ENCODE results near the gene ASPHD1.
A peak's percentile ranks its signal among the peaks of the same experiment; 100 is the strongest.

The ASPHD1 gene

DNA sequence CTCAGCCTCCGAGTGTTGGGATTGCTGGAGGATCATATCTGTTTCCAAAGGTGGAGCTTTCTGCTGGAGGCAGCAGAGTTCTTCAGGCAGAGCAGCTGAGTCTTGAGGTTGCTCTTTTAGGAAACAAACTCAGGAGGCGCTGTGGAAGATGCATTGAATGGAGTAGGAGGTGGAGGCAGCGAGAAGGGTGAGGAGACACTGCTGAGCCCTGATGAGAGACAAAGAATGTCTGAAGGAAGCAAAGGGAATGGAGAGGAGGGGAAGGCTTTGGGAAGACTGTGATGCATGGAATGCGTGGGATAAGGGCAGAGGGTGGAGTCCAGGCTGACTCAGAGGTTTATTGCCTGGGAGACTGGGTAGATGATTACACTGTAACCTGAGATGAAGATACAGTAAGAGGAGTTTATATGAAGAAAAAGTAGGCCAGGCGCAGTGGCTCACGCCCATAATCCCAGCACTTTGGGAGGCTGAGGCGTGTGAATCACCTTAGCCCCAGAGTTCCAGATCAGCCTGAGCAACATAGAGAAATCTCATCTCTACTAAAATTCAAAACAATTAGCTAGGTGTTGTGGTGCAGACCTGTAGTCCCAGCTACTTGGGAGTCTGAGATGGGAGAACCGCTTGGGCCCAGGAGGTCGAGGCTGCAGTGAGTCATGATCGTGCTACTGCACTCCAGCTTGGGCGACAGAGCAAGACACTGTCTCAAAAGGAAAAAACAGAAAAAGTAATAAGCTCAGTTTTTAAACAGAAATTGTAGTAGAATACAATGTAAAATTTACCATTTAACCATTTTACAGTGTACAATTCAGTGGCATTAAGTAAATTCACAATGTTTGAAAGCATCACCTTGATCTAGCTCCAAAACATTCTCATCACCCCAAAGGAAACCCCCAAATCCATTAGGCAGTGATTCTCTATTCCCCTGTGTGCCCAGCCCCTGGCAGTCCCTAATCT is 43.8 kb downstream of the ASPHD1 start:
- peak; percentile 97 for DNase-seq (ENCODE audit: low read depth)

DNA sequence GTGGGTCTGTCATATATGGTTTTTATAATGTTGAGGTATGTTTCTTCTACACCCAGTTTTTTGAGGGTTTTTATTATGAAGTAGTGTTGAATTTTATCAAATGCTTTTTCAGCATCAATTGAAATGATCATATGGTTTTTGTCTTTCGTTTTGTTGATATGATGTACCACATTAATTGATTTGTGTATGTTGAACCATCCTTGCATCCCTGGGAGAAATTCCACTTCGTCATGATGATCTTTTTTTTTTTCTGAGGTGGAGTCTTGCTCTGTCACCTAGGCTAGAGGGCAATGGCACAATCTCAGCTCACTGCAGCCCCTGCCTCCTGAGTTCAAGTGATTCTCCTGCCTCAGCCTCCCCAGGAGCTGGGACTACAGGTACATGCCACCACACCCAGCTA is 47.6 kb downstream of the ASPHD1 start:
- DNase-seq (ENCODE audit: low read depth): no peak

DNA sequence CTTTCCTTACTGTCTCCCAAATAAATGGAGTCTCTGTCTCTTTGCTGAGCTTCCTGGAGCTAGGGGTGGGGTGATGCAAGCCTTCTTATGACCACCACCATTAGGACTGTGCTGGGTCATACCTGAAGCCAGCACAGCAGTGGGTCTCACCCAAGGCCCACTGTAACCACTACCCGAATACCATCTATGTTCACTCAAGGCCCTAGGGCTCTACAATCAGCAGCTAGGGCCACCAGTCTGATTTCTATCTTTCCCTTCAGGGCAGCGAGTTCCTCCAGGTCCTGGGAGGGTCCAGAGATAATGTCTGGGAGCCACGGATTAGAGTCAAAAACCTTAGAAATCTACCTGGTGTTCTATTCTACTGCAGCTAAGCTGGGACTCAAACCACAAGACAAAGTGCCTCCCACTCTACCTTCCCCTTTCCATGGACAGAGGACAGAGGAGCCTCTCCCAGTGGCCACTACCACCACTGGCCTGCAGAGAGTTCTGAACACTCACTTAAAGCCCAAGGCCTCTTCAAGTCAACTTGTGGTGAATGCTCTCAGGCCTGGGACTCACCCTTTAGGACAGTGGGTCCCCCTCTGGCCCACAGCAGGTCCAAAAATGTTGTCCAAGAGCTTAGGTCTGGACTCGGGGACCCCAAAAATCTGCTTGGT is 50.6 kb downstream of the ASPHD1 start:
- DNase-seq (ENCODE audit: low read depth): no peak

DNA sequence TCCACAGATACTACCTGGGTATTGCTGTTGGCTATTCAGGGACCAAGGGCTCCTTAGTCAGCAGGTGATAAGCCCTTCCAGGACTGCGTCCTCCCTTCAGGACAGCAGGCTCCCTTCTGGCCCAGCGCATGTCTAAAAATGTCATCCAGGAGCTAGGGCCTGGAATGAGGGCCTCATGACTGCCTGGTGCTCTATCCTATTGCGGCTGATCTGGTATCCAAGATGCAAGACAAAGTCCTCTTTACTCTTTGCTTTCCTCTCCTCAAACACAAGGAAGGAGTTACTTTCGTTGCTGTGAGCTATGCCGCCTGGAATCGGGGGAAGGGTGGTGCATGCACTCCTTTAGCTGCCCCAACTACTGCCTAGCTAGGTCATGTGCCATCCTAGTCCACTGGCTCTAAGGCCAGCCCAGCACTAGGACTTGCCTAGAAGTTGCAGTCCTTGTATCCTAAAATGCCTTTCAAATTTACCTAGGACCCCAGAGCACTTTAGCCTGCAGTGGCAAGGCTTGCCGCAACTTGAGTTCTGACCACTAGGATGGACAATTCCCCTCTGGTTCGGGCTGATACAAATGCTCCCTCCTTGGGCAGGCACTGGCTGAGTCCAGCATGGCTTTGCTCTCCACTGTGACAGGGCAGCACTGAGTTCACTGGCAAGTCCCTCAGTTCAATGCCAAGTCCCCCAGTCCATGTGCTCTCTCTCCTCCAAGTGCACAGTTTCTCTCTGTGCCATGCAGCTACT is 51.5 kb downstream of the ASPHD1 start:
- no peak for DNase-seq (ENCODE audit: low read depth)
